ENCODE measurements around the gene FAM184B. TPM values are rescaled to one million over a fixed set of nuclear protein-coding genes. Genes with fewer than 3 reads are reported as not detected.

The FAM184B gene
- polyA plus RNA-seq, 3 donors = not detected

DNA sequence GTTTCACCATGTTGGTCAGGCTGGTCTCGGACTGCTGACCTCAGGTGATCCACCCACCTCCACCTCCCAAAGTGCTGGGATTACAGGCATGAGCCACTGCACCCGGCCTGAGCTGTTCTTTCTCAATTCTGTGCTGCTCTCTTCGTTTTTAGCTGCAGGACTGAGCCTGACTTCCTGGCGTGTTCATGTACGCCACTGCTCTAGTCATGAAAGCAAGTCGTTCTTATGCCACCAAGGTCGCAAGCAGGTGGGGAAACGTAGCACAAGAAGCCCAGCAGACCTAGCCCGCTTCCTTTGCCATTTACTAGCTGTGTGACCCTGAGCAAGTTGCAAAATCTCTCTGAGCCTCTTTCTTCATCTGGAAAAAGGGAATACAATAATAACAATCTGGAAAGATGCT is 123.6 kb downstream of the FAM184B start:
- H2AFZ ChIP-seq (ENCODE audit: insufficient read depth, low read depth, low read length, poor library complexity, severe bottlenecking) = no peak overlapping the region
- H4K20me1 ChIP-seq (ENCODE audit: insufficient read depth, low read length) = no peaks in the 10 kb centered on the region
- Mint-ChIP-seq H3K27ac (no peak overlapping the region), H3K4me3 (no peak overlapping the region), H3K4me1 (peaks cover 6% of the 10 kb centered on the region), H3K9me3 (peaks cover 0 to 2% (median 0%) of the 10 kb centered on the region in 7 donors), H3K27me3 (ENCODE audit: low read depth in 3 of 3) (peaks cover 2 to 8% (median 7%) of the 10 kb centered on the region in 3 donors), H3K36me3 (no peaks in the 10 kb centered on the region)
- H3K27ac ChIP-seq (ENCODE audit: low read depth in 1 of 2, low read length in 2 of 2) = no peak overlapping the region
- DNase-seq = no peak
- intact Hi-C loops (cut with micrococcal nuclease) = no loop called here
- H3K27me3 ChIP-seq (ENCODE audit: control insufficient read depth in 2 of 2, insufficient read depth in 2 of 2, low read length in 2 of 2) = no peaks in the 10 kb centered on the region
- H3K9ac ChIP-seq (ENCODE audit: insufficient read depth, low read length, poor library complexity, severe bottlenecking) = no peak overlapping the region
- no peaks in the 10 kb centered on the region for H3K79me2 ChIP-seq (ENCODE audit: insufficient read depth, low read length)
- no peaks in the 10 kb centered on the region for H3K9me3 ChIP-seq (replicated peaks in 1 of 2; ENCODE audit: control insufficient read depth in 1 of 2, insufficient read depth in 1 of 2, low read length in 2 of 2)
- peaks cover 4 to 8% of the 10 kb centered on the region in 2 donors for H3K4me1 ChIP-seq (ENCODE audit: control insufficient read depth in 1 of 2, insufficient read depth in 2 of 2, low read length in 2 of 2)
- TF ChIP-seq, protein P1, sequence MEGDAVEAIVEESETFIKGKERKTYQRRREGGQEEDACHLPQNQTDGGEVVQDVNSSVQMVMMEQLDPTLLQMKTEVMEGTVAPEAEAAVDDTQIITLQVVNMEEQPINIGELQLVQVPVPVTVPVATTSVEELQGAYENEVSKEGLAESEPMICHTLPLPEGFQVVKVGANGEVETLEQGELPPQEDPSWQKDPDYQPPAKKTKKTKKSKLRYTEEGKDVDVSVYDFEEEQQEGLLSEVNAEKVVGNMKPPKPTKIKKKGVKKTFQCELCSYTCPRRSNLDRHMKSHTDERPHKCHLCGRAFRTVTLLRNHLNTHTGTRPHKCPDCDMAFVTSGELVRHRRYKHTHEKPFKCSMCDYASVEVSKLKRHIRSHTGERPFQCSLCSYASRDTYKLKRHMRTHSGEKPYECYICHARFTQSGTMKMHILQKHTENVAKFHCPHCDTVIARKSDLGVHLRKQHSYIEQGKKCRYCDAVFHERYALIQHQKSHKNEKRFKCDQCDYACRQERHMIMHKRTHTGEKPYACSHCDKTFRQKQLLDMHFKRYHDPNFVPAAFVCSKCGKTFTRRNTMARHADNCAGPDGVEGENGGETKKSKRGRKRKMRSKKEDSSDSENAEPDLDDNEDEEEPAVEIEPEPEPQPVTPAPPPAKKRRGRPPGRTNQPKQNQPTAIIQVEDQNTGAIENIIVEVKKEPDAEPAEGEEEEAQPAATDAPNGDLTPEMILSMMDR (IDR thresholded peaks at IDR 0.05) = no peak
- no peak overlapping the region for H3K4me3 ChIP-seq (replicated peaks in 1 of 3; ENCODE audit: low read depth in 2 of 3, low read length in 3 of 3)
- H3K36me3 ChIP-seq (replicated peaks in 1 of 2; ENCODE audit: control insufficient read depth in 1 of 2, insufficient read depth in 2 of 2, low read length in 2 of 2) = no peaks in the 10 kb centered on the region
- WGBS (ENCODE audit: insufficient coverage) = 82% methylated on average over 8 of the region's 9 CpGs
- H3K4me2 ChIP-seq (replicated peaks; ENCODE audit: extremely low read depth, low read length, poor library complexity, severe bottlenecking) = no peak overlapping the region

DNA sequence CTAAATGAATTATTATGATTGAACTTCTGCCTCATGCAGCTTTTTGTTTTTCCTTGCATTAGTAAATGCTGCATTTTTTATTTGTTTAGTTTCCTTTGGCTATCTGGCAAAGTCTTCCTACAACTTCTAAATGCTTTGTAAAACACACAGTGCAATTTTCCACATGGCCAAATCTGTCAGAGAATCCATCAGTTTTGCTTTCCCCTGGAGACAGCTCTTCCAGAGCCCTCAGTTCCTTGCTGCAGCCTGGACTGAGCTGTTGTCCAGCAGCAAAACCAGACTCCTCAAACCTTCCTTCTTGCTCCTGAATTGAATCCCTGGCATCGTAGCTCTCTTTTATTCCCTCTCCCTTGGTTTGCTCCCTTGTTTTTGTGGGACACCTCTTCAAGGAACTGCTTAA is 124.3 kb downstream of the FAM184B start:
- H3K36me3 ChIP-seq (replicated peaks in 1 of 2; ENCODE audit: control insufficient read depth in 1 of 2, insufficient read depth in 2 of 2, low read length in 2 of 2) = no peaks in the 10 kb centered on the region
- no peak overlapping the region for H2AFZ ChIP-seq (ENCODE audit: insufficient read depth, low read depth, low read length, poor library complexity, severe bottlenecking)
- H3K4me3 Mint-ChIP-seq = no peak overlapping the region
- peaks cover 0 to under 1% of the 10 kb centered on the region in 2 donors for H3K4me1 ChIP-seq (ENCODE audit: control insufficient read depth in 1 of 2, insufficient read depth in 2 of 2, low read length in 2 of 2)
- H3K9ac ChIP-seq (ENCODE audit: insufficient read depth, low read length, poor library complexity, severe bottlenecking) = no peak overlapping the region
- H3K4me2 ChIP-seq (replicated peaks; ENCODE audit: extremely low read depth, low read length, poor library complexity, severe bottlenecking) = no peak overlapping the region
- no peaks in the 10 kb centered on the region for H3K79me2 ChIP-seq (ENCODE audit: insufficient read depth, low read length)
- H3K27ac ChIP-seq (ENCODE audit: low read depth in 1 of 2, low read length in 2 of 2) = no peak overlapping the region
- peaks cover 2 to 8% (median 7%) of the 10 kb centered on the region in 3 donors for H3K27me3 Mint-ChIP-seq (ENCODE audit: low read depth in 3 of 3)
- intact Hi-C loops (cut with micrococcal nuclease) = no loop called here
- DNase-seq = no peak
- WGBS (ENCODE audit: insufficient coverage) = 100% methylated on average over 1 of the region's 1 CpG
- H3K27ac Mint-ChIP-seq = no peak overlapping the region
- no peak overlapping the region for H3K4me3 ChIP-seq (replicated peaks in 1 of 3; ENCODE audit: low read depth in 2 of 3, low read length in 3 of 3)
- H3K9me3 ChIP-seq (replicated peaks in 1 of 2; ENCODE audit: control insufficient read depth in 1 of 2, insufficient read depth in 1 of 2, low read length in 2 of 2) = no peaks in the 10 kb centered on the region
- TF ChIP-seq, protein P1 (IDR thresholded peaks at IDR 0.05) = no peak
- H3K9me3 Mint-ChIP-seq = peaks cover 0 to 2% (median 0%) of the 10 kb centered on the region in 7 donors
- H3K36me3 Mint-ChIP-seq = no peaks in the 10 kb centered on the region
- no peaks in the 10 kb centered on the region for H4K20me1 ChIP-seq (ENCODE audit: insufficient read depth, low read length)
- no peaks in the 10 kb centered on the region for H3K4me1 Mint-ChIP-seq
- H3K27me3 ChIP-seq (ENCODE audit: control insufficient read depth in 2 of 2, insufficient read depth in 2 of 2, low read length in 2 of 2) = no peaks in the 10 kb centered on the region

Data from CD14-positive monocyte (primary cell).